ENCODE measurements around the gene WFIKKN2.
"Not testable (repeated sequence)": the region's sequence is repeated elsewhere in the genome, so short reads cannot be mapped to it uniquely, and the experiment has no call there.

The WFIKKN2 gene

DNA sequence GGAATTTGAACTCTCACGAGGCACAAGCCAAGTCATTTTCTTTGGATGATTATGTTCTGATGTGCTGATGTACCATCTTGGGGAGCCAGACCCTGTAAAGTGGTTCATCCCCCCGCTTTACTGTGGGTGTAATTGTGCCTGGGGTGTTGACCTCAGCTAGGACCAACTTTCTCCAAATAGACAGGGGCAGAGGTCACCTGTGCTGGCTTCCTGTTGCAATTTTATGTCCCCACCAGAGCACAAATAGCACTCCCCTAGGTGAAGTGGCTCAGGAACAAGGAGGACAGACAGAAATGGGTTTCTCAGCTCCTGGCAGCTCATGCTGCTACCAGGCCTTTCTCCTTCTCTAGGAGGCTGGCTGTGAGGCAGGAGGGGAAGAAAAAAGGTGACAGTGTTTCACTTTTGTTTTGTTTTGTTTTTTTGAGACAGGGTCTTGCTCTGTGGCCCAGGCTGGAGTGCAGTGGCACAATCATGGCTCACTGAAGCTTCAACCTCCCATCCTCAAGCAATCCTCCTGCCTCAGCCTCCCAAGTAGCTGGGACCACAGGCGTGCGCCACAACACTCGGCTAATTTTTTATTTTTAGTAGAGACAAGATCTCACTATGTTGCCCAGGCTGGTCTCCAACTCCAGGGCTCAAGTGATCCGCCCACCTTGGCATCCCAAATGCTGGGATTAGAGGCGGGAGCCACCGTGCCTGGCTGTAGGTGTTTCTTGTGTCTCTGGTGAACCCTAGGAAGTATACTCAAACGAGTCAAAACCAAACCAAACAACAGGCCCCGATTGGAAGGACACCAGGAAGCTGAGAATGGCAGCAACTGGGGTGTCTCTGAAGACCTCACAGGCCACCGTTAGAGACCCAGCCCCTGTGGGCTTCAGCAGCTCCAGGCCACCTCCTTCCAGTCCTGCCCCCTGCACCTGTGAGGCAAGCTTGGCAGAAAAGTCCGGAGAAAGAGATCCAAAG lies 32.5 kb upstream of the WFIKKN2 start:
- Histone ChIP-seq H3K27ac (replicated peaks; ENCODE audit: low read length) (no peak overlapping the region), H3K9ac (ENCODE audit: low read depth, low read length, poor library complexity) (no peak overlapping the region), H3K23ac (ENCODE audit: low read depth, low read length, poor library complexity) (no peak overlapping the region), H3K27me3 (ENCODE audit: control insufficient read depth in 3 of 3, insufficient read depth in 3 of 3, low read depth in 1 of 3, low read length in 3 of 3) (peaks cover 0 to 7% (median 0%) of the 10 kb centered on the region in 3 experiments), H3K36me3 (replicated peaks in 1 of 2; ENCODE audit: control insufficient read depth in 2 of 2, insufficient read depth in 2 of 2, low read length in 2 of 2) (no peaks in the 10 kb centered on the region), H2AFZ (ENCODE audit: low read length) (peak overlapping the region; percentile 76), H2BK120ac (ENCODE audit: low read depth, low read length) (no peak overlapping the region), H3K14ac (ENCODE audit: low read length) (no peak overlapping the region), H3K4me3 (ENCODE audit: low read length in 2 of 2) (no peak overlapping the region), H2BK5ac (ENCODE audit: low read length) (no peak overlapping the region), H3K9me3 (replicated peaks in 1 of 2; ENCODE audit: control insufficient read depth in 2 of 2, insufficient read depth in 1 of 2, low read depth in 1 of 2, low read length in 2 of 2) (no peaks in the 10 kb centered on the region), H2BK12ac (ENCODE audit: low read length) (no peak overlapping the region), H3K4ac (ENCODE audit: low read length) (no peak overlapping the region), H3K4me2 (ENCODE audit: insufficient read depth, low read length, poor library complexity, severe bottlenecking) (no peak overlapping the region), H2BK15ac (ENCODE audit: low read length) (peak overlapping the region; percentile 57), H2AK5ac (ENCODE audit: low read depth, low read length) (no peak overlapping the region), H3K79me1 (ENCODE audit: low read depth, low read length) (no peaks in the 10 kb centered on the region), H4K91ac (ENCODE audit: low read depth, low read length, poor library complexity) (no peak overlapping the region), H3K4me1 (ENCODE audit: control insufficient read depth in 2 of 2, insufficient read depth in 1 of 2, low read depth in 1 of 2, low read length in 2 of 2) (peaks cover 6 to 10% of the 10 kb centered on the region in 2 donors), H3K18ac (ENCODE audit: low read length) (peak overlapping the region; percentile 51), H4K8ac (ENCODE audit: low read depth, low read length) (no peak overlapping the region)
- no peak for DNase-seq (ENCODE audit: low spot score)
- WGBS, 2 donors (ENCODE audit: extremely low coverage in 2 of 2, insufficient read length in 2 of 2, insufficient replicate concordance in 1 of 2) = no CpG with 5 or more reads among the region's 12 CpGs

DNA sequence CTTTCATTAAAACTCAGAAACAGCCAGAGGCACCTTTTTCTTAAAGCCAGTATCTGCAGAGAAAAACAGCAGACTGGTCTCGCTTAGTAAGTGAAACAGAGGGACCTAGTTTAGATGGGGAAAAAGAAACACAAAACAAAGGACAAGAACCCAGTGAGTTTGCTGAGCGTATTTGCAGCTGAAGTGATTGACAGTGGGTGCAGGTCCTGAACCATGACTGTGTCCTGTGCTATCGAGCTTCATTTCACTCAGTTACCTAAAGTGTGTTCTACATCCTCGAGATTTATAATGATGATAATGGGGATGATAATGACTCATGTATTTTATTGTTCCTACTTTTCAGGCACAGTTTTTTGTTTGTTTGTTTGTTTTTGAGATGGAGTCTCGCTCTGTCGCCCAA lies 31.7 kb upstream of the WFIKKN2 start:
- no peak overlapping the region for H2BK15ac ChIP-seq (ENCODE audit: low read length)
- no peak overlapping the region for H3K4ac ChIP-seq (ENCODE audit: low read length)
- H2AFZ ChIP-seq (ENCODE audit: low read length) = peak overlapping the region; percentile 76
- H3K36me3 ChIP-seq (replicated peaks in 1 of 2; ENCODE audit: control insufficient read depth in 2 of 2, insufficient read depth in 2 of 2, low read length in 2 of 2) = no peaks in the 10 kb centered on the region
- H3K27ac ChIP-seq (replicated peaks; ENCODE audit: low read length) = no peak overlapping the region
- H3K4me3 ChIP-seq (ENCODE audit: low read length in 2 of 2) = no peak overlapping the region
- no peak overlapping the region for H3K9ac ChIP-seq (ENCODE audit: low read depth, low read length, poor library complexity)
- H3K27me3 ChIP-seq (ENCODE audit: control insufficient read depth in 3 of 3, insufficient read depth in 3 of 3, low read depth in 1 of 3, low read length in 3 of 3) = peaks cover 0 to 10% (median 0%) of the 10 kb centered on the region in 3 experiments
- no peak overlapping the region for H3K18ac ChIP-seq (ENCODE audit: low read length)
- H3K4me2 ChIP-seq (ENCODE audit: insufficient read depth, low read length, poor library complexity, severe bottlenecking) = no peak overlapping the region
- WGBS, 2 donors (ENCODE audit: extremely low coverage in 2 of 2, insufficient read length in 2 of 2, insufficient replicate concordance in 1 of 2) = no CpG with 5 or more reads among the region's 6 CpGs
- DNase-seq (ENCODE audit: low spot score) = no peak
- H2BK5ac ChIP-seq (ENCODE audit: low read length) = no peak overlapping the region
- no peak overlapping the region for H4K8ac ChIP-seq (ENCODE audit: low read depth, low read length)
- H2BK12ac ChIP-seq (ENCODE audit: low read length) = no peak overlapping the region
- H4K91ac ChIP-seq (ENCODE audit: low read depth, low read length, poor library complexity) = no peak overlapping the region
- no peaks in the 10 kb centered on the region for H3K79me1 ChIP-seq (ENCODE audit: low read depth, low read length)
- H3K9me3 ChIP-seq (replicated peaks in 1 of 2; ENCODE audit: control insufficient read depth in 2 of 2, insufficient read depth in 1 of 2, low read depth in 1 of 2, low read length in 2 of 2) = no peaks in the 10 kb centered on the region
- peaks cover 6 to 9% of the 10 kb centered on the region in 2 donors for H3K4me1 ChIP-seq (ENCODE audit: control insufficient read depth in 2 of 2, insufficient read depth in 1 of 2, low read depth in 1 of 2, low read length in 2 of 2)
- no peak overlapping the region for H2AK5ac ChIP-seq (ENCODE audit: low read depth, low read length)
- H3K23ac ChIP-seq (ENCODE audit: low read depth, low read length, poor library complexity) = no peak overlapping the region
- H2BK120ac ChIP-seq (ENCODE audit: low read depth, low read length) = no peak overlapping the region
- H3K14ac ChIP-seq (ENCODE audit: low read length) = no peak overlapping the region

DNA sequence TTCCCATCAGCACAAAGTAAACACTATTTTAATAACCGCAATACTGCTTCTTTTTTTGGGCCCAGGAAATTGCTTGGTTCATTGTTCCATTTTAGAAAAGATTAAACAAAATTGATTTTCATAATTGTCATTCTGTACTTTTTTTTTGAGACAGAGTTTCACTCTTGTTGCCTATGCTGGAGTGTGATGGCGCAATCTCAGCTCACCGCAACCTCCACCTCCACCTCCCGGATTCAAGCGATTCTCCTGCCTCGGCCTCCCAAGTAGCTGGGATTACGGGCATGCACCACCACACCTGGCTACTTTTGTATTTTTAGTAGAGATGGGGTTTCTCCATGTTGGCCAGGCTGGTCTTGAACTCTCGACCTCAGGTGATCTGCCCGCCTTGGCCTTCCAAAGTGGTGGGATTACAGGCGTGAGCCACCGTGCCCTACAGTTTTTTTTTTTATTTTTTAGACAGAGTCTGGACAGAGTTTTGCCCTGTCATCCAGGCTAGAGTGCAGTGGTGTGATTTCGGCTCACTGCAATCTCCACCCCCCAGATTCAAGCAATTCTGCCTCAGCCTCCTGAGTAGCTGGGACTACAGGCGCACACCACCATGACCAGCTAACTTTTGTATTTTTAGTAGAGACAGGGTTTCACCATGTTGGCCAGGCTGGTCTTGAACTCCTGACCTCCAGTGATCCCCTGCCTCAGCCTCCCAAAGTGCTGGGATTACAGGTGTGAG lies 30.5 kb upstream of the WFIKKN2 start:
- not testable (repeated sequence) for H4K91ac ChIP-seq (ENCODE audit: low read depth, low read length, poor library complexity); H3K23ac ChIP-seq (ENCODE audit: low read depth, low read length, poor library complexity); H3K4me1 ChIP-seq (ENCODE audit: control insufficient read depth in 2 of 2, insufficient read depth in 1 of 2, low read depth in 1 of 2, low read length in 2 of 2); H3K36me3 ChIP-seq (replicated peaks in 1 of 2; ENCODE audit: control insufficient read depth in 2 of 2, insufficient read depth in 2 of 2, low read length in 2 of 2); H2BK15ac ChIP-seq (ENCODE audit: low read length); H3K4me3 ChIP-seq (ENCODE audit: low read length in 2 of 2); H2BK120ac ChIP-seq (ENCODE audit: low read depth, low read length); H3K9me3 ChIP-seq (replicated peaks in 1 of 2; ENCODE audit: control insufficient read depth in 2 of 2, insufficient read depth in 1 of 2, low read depth in 1 of 2, low read length in 2 of 2); H3K4ac ChIP-seq (ENCODE audit: low read length); H2AFZ ChIP-seq (ENCODE audit: low read length); H3K27ac ChIP-seq (replicated peaks; ENCODE audit: low read length); H3K9ac ChIP-seq (ENCODE audit: low read depth, low read length, poor library complexity); H2BK12ac ChIP-seq (ENCODE audit: low read length); H3K4me2 ChIP-seq (ENCODE audit: insufficient read depth, low read length, poor library complexity, severe bottlenecking); H3K14ac ChIP-seq (ENCODE audit: low read length); H2AK5ac ChIP-seq (ENCODE audit: low read depth, low read length); DNase-seq (ENCODE audit: low spot score); H2BK5ac ChIP-seq (ENCODE audit: low read length); H4K8ac ChIP-seq (ENCODE audit: low read depth, low read length); H3K18ac ChIP-seq (ENCODE audit: low read length); H3K79me1 ChIP-seq (ENCODE audit: low read depth, low read length)
- H3K27me3 ChIP-seq (ENCODE audit: control insufficient read depth in 3 of 3, insufficient read depth in 3 of 3, low read depth in 1 of 3, low read length in 3 of 3) = peaks cover 0 to 13% (median 0%) of the 10 kb centered on the region in 3 experiments
- WGBS, 2 donors (ENCODE audit: extremely low coverage in 2 of 2, insufficient read length in 2 of 2, insufficient replicate concordance in 1 of 2) = no CpG with 5 or more reads among the region's 13 CpGs

DNA sequence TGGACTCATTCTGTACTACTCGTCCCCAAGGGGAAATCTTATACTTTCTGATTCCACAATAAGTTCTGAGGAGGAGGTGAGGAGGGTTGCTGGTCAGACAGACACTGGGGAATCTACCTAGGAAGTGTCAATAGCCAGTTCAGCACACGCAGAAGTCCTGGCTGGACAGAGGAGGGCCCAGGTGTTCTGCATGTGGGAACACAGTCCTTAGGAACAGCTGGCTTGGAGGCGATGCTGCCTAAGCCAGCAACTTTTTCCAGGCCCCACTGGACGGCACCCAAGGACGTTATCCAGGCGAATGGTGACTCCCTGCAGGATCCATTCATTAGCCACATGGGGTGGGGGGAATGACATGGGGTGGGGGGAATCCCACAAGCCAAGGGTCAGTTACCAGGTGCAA lies 29.9 kb upstream of the WFIKKN2 start:
- H2BK5ac ChIP-seq (ENCODE audit: low read length) = no peak overlapping the region
- no peak overlapping the region for H4K8ac ChIP-seq (ENCODE audit: low read depth, low read length)
- H2BK15ac ChIP-seq (ENCODE audit: low read length) = no peak overlapping the region
- no peak overlapping the region for H3K23ac ChIP-seq (ENCODE audit: low read depth, low read length, poor library complexity)
- H2BK12ac ChIP-seq (ENCODE audit: low read length) = no peak overlapping the region
- H3K4me1 ChIP-seq (ENCODE audit: control insufficient read depth in 2 of 2, insufficient read depth in 1 of 2, low read depth in 1 of 2, low read length in 2 of 2) = peaks cover 0 to 3% of the 10 kb centered on the region in 2 donors
- H3K9me3 ChIP-seq (replicated peaks in 1 of 2; ENCODE audit: control insufficient read depth in 2 of 2, insufficient read depth in 1 of 2, low read depth in 1 of 2, low read length in 2 of 2) = no peaks in the 10 kb centered on the region
- H3K4me3 ChIP-seq (ENCODE audit: low read length in 2 of 2) = no peak overlapping the region
- no peak overlapping the region for H3K27ac ChIP-seq (replicated peaks; ENCODE audit: low read length)
- H3K36me3 ChIP-seq (replicated peaks in 1 of 2; ENCODE audit: control insufficient read depth in 2 of 2, insufficient read depth in 2 of 2, low read length in 2 of 2) = no peaks in the 10 kb centered on the region
- no peak overlapping the region for H2BK120ac ChIP-seq (ENCODE audit: low read depth, low read length)
- no CpG with 5 or more reads among the region's 6 CpGs for WGBS, 2 donors (ENCODE audit: extremely low coverage in 2 of 2, insufficient read length in 2 of 2, insufficient replicate concordance in 1 of 2)
- no peak overlapping the region for H3K9ac ChIP-seq (ENCODE audit: low read depth, low read length, poor library complexity)
- no peak overlapping the region for H3K4me2 ChIP-seq (ENCODE audit: insufficient read depth, low read length, poor library complexity, severe bottlenecking)
- H3K79me1 ChIP-seq (ENCODE audit: low read depth, low read length) = no peaks in the 10 kb centered on the region
- H3K4ac ChIP-seq (ENCODE audit: low read length) = no peak overlapping the region
- no peak overlapping the region for H4K91ac ChIP-seq (ENCODE audit: low read depth, low read length, poor library complexity)
- DNase-seq (ENCODE audit: low spot score) = no peak
- peaks cover 0 to 11% (median 0%) of the 10 kb centered on the region in 3 experiments for H3K27me3 ChIP-seq (ENCODE audit: control insufficient read depth in 3 of 3, insufficient read depth in 3 of 3, low read depth in 1 of 3, low read length in 3 of 3)
- H2AK5ac ChIP-seq (ENCODE audit: low read depth, low read length) = peak overlapping the region; percentile 36
- no peak overlapping the region for H3K18ac ChIP-seq (ENCODE audit: low read length)
- no peak overlapping the region for H2AFZ ChIP-seq (ENCODE audit: low read length)
- no peak overlapping the region for H3K14ac ChIP-seq (ENCODE audit: low read length)

All from neuronal stem cell (in vitro differentiated cells).